ENCODE measurements around the gene ABHD3. TPM values are rescaled to one million over a fixed set of nuclear protein-coding genes. Genes with fewer than 3 reads are reported as not detected.

The ABHD3 gene
- total RNA-seq, 1 experiment from 2014 or later = 45.4 TPM

DNA sequence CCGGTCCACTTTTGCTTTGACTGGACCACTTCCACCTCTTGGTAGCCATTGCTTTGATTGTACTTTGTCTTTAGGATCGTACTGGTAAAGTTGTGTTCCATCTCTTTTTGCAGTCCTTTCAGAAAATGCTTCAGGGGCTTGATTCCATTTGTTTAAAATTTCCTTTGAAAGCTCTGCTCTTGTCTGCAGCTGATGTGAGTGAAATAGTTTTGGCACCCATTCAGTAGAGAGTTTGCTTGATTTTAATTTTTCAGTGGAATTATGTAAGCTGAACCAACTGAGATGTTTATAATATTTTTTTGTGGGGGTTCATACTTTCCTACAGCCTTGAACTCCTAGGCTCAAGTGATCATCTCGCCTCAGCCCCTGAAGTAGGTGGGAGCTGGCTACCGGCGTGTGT is 28.4 kb upstream of the ABHD3 start:
- Histone ChIP-seq H3K27me3 (replicated peaks; ENCODE audit: insufficient read depth, low read depth, low read length, poor library complexity) (no peaks in the 10 kb centered on the region), H3K4me1 (ENCODE audit: insufficient read depth, low read length, poor library complexity, severe bottlenecking) (no peaks in the 10 kb centered on the region), H3K9me3 (ENCODE audit: low read depth, low read length, poor library complexity, severe bottlenecking) (no peaks in the 10 kb centered on the region), H3K27ac (ENCODE audit: low read depth, low read length, poor library complexity, severe bottlenecking) (no peak overlapping the region), H3K36me3 (ENCODE audit: insufficient read depth, low read length, poor library complexity, severe bottlenecking) (no peaks in the 10 kb centered on the region), H3K4me3 (ENCODE audit: low read depth, low read length, poor library complexity, severe bottlenecking) (no peak overlapping the region)
- POLR2A ChIA-PET (ENCODE audit: low non-redundant PET) = no interaction called here
- TF ChIP-seq CTCF (conservative IDR thresholded peaks at IDR 0.05; ENCODE audit: low read depth, low read length) = no peak
- no peak for TF ChIP-seq EZH2 (IDR thresholded peaks at IDR 0.05; ENCODE audit: borderline replicate concordance, low read depth, low read length, poor library complexity, severe bottlenecking)
- no TSS peak for BruUV-seq (replicated peaks)
- CTCF ChIA-PET = no interaction called here
- DNase-seq (ENCODE audit: low spot score) = no peak
- intact Hi-C loops (cut with micrococcal nuclease; ENCODE audit: unreplicated experiment) = no loop called here

DNA sequence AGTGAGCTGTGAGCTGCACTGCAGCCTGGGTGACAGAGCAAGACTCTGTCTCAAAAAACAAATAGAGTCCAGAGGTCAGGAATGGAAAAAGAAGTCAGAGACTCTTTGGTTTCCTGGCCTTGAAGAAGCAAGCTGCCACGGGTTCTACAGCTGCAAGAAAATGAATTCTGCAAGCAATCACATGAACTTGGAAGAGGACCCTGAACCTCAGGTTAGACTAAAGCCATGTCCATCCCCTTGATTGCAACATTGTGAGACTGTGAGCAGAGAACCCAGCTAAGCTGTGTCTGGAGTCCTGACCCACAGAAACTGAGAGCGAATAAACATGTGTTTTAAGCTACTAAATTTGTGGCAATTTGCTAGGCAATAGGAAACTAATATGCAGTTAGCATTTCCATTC is 23.1 kb upstream of the ABHD3 start:
- no peak for DNase-seq (ENCODE audit: low spot score)
- H3K27me3 ChIP-seq (replicated peaks; ENCODE audit: insufficient read depth, low read depth, low read length, poor library complexity) = no peaks in the 10 kb centered on the region
- no TSS peak for BruUV-seq (replicated peaks)
- H3K9me3 ChIP-seq (ENCODE audit: low read depth, low read length, poor library complexity, severe bottlenecking) = no peaks in the 10 kb centered on the region
- H3K27ac ChIP-seq (ENCODE audit: low read depth, low read length, poor library complexity, severe bottlenecking) = no peak overlapping the region
- TF ChIP-seq EZH2 (IDR thresholded peaks at IDR 0.05; ENCODE audit: borderline replicate concordance, low read depth, low read length, poor library complexity, severe bottlenecking) = no peak
- TF ChIP-seq CTCF (conservative IDR thresholded peaks at IDR 0.05; ENCODE audit: low read depth, low read length) = no peak
- H3K4me3 ChIP-seq (ENCODE audit: low read depth, low read length, poor library complexity, severe bottlenecking) = no peak overlapping the region
- ChIA-PET POLR2A (ENCODE audit: low non-redundant PET) (no interaction called here), CTCF (interaction anchor here (0.6 kb wide), 1 partner anchor 14 kb away, joined by 5 read pairs; no protein-coding TSS in a partner anchor)
- no peaks in the 10 kb centered on the region for H3K36me3 ChIP-seq (ENCODE audit: insufficient read depth, low read length, poor library complexity, severe bottlenecking)
- intact Hi-C loops (cut with micrococcal nuclease; ENCODE audit: unreplicated experiment) = no loop called here
- peaks cover 18% of the 10 kb centered on the region for H3K4me1 ChIP-seq (ENCODE audit: insufficient read depth, low read length, poor library complexity, severe bottlenecking)

DNA sequence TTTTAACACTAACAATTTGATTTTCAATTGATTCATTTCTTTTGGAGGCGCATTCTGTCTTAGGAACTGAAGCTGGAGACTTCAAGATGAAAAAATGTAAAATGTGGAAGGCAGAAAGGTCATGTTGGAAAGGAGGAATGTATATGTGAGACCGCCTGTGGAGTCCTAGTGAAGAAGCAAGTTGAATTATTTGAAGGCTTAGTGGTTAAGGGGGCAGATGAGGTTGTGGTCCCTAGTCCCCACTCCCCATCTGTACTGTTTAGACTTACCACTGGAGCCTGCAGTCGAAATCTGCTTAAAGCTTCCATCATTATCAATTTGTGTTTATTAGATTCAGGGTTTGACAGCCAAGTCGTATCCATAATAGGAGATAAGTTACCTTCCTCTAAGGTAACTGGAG is 20.6 kb upstream of the ABHD3 start:
- peak; percentile 63 for DNase-seq (ENCODE audit: low spot score)
- H3K9me3 ChIP-seq (ENCODE audit: low read depth, low read length, poor library complexity, severe bottlenecking) = no peaks in the 10 kb centered on the region
- intact Hi-C loops (cut with micrococcal nuclease; ENCODE audit: unreplicated experiment) = no loop called here
- peak overlapping the region; percentile 77 for H3K27ac ChIP-seq (ENCODE audit: low read depth, low read length, poor library complexity, severe bottlenecking)
- H3K4me1 ChIP-seq (ENCODE audit: insufficient read depth, low read length, poor library complexity, severe bottlenecking) = peaks cover 18% of the 10 kb centered on the region
- no TSS peak for BruUV-seq (replicated peaks)
- H3K27me3 ChIP-seq (replicated peaks; ENCODE audit: insufficient read depth, low read depth, low read length, poor library complexity) = no peaks in the 10 kb centered on the region
- POLR2A ChIA-PET (ENCODE audit: low non-redundant PET) = no interaction called here
- TF ChIP-seq CTCF (conservative IDR thresholded peaks at IDR 0.05; ENCODE audit: low read depth, low read length) (no peak), EZH2 (IDR thresholded peaks at IDR 0.05; ENCODE audit: borderline replicate concordance, low read depth, low read length, poor library complexity, severe bottlenecking) (no peak)
- no peak overlapping the region for H3K4me3 ChIP-seq (ENCODE audit: low read depth, low read length, poor library complexity, severe bottlenecking)
- CTCF ChIA-PET = no interaction called here
- no peaks in the 10 kb centered on the region for H3K36me3 ChIP-seq (ENCODE audit: insufficient read depth, low read length, poor library complexity, severe bottlenecking)

All from A673 (cell line).